DOHH2 (cell line): ENCODE data around the gene KCNN1.
A peak's percentile ranks its signal among the peaks of the same experiment; 100 is the strongest.

Experiments
- H3F3A ChIP-seq: fragments of 200-600 bp; sonication (generic), shearing (Covaris generic); 2 replicates; pipeline ENCODE4 v1.6.0; 2016; ENCODE audit warnings: antibody characterized with exemption, mild to moderate bottlenecking; ENCODE audit not compliant: control insufficient read depth, insufficient read depth
- H3K27ac ChIP-seq: fragments of 200-600 bp; sonication (generic); 2 replicates; pipeline ENCODE4 v1.5.1; 2014; ENCODE audit warnings: low read depth, mild to moderate bottlenecking, low read length, moderate library complexity
- H3K27me3 ChIP-seq: fragments of 200-600 bp; sonication (generic); 2 replicates; pipeline ENCODE4 v1.6.1; 2014; ENCODE audit warnings: mild to moderate bottlenecking, low read length, mixed read lengths; ENCODE audit not compliant: control insufficient read depth
- H3K36me3 ChIP-seq: fragments of 200-600 bp; sonication (generic); 2 replicates; pipeline ENCODE4 v1.6.1; 2014; ENCODE audit warnings: mild to moderate bottlenecking, low read length, moderate library complexity, mixed read lengths; ENCODE audit not compliant: control insufficient read depth
- H3K4me1 ChIP-seq: fragments of 200-600 bp; sonication (generic); 2 replicates; pipeline ENCODE4 v1.6.1; 2014; ENCODE audit warnings: mild to moderate bottlenecking, low read length, mixed read lengths; ENCODE audit not compliant: control insufficient read depth
- H3K4me2 ChIP-seq: fragments of 200-600 bp; sonication (generic); 2 replicates; pipeline ENCODE4 v1.6.0; 2014; ENCODE audit warnings: mild to moderate bottlenecking, low read length, moderate library complexity
- H3K4me3 ChIP-seq: fragments of 200-600 bp; sonication (generic); 2 replicates; pipeline ENCODE4 v1.5.1; 2014; ENCODE audit warnings: mild to moderate bottlenecking, low read length, mixed read lengths
- H3K79me2 ChIP-seq: fragments of 200-600 bp; sonication (generic); 2 replicates; pipeline ENCODE4 v1.6.1; 2014; ENCODE audit warnings: mild to moderate bottlenecking, low read length, mixed read lengths; ENCODE audit not compliant: control insufficient read depth
- H3K9me2 ChIP-seq: fragments of 200-600 bp; sonication (generic); replicated peaks from 2 replicates; pipeline ENCODE4 v1.6.1; 2014; ENCODE audit warnings: mild to moderate bottlenecking, low read length, mixed read lengths; ENCODE audit not compliant: control insufficient read depth
- H3K9me3 ChIP-seq: fragments of 200-600 bp; sonication (generic); 2 replicates; pipeline ENCODE4 v1.6.1; 2014; ENCODE audit warnings: antibody characterized with exemption, low read length, mixed read lengths; ENCODE audit not compliant: control insufficient read depth, insufficient read depth
- H4K20me1 ChIP-seq: fragments of 200-600 bp; sonication (generic); 2 replicates; pipeline ENCODE4 v1.6.0; 2014; ENCODE audit warnings: low read depth, mild to moderate bottlenecking, antibody characterized with exemption, low read length, moderate library complexity; ENCODE audit not compliant: control insufficient read depth, insufficient read depth
- EZH2phosphoT487 ChIP-seq: fragments of 200-600 bp; sonication (generic); IDR thresholded peaks from 2 replicates; pipeline ENCODE4 v1.6.1; 2017; ENCODE audit warnings: borderline replicate concordance, mild to moderate bottlenecking, antibody characterized with exemption, low read length, moderate library complexity, mixed read lengths
- TF ChIP-seq, protein P1 (sequence below): fragments of 200-600 bp; sonication (generic); IDR thresholded peaks from one replicate; pipeline ENCODE4 v1.5.1; 2014; ENCODE audit warnings: antibody characterized with exemption, mild to moderate bottlenecking, low read depth, low read length; ENCODE audit not compliant: poor library complexity, severe bottlenecking

The KCNN1 gene

DNA sequence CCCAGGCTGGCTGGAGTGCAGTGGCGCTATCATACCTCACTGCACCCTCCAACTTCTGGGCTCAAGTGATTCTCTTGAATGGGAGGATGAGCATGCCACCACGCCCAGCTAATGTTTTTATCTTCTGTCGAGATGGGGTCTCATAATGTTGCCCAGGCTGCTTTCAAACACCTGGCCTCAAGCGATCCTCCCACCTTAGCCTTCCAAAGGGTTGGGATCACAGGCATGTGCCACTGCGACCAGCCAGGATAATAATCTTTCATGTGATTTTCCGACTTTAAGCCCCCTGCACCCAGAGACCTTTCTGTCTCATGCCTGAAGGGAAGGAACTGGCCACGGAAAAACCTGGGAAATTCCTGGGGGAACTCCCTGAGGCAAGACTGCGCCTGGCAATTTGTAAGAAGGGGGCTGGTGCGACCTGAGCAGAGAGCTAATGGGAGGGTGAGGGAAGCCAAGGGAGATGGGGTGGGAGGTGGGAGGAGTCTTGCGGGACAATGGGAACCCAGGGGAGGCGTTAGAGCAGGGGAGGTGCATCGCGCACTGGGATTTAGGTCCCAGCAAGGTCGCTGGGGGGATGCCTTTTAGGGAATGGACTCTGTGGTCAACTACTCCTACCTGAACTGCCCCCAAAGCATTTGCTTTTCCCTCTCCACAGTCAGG, 35.2 kb upstream of the KCNN1 start:
- Histone ChIP-seq H3K27me3 (no peaks in the 10 kb centered on the region), H3F3A (no peaks in the 10 kb centered on the region), H3K9me2 (no peaks in the 10 kb centered on the region), H3K4me2 (peak overlapping the region; percentile 96), H3K9me3 (no peaks in the 10 kb centered on the region), H3K4me3 (peak overlapping the region; percentile 81), H3K4me1 (peaks cover 17% of the 10 kb centered on the region), H3K79me2 (peaks cover 24% of the 10 kb centered on the region), H3K36me3 (no peaks in the 10 kb centered on the region; the same call in 1 of the 2 replicates), H4K20me1 (no peaks in the 10 kb centered on the region), H3K27ac (no peak overlapping the region)
- TF ChIP-seq, protein P1, sequence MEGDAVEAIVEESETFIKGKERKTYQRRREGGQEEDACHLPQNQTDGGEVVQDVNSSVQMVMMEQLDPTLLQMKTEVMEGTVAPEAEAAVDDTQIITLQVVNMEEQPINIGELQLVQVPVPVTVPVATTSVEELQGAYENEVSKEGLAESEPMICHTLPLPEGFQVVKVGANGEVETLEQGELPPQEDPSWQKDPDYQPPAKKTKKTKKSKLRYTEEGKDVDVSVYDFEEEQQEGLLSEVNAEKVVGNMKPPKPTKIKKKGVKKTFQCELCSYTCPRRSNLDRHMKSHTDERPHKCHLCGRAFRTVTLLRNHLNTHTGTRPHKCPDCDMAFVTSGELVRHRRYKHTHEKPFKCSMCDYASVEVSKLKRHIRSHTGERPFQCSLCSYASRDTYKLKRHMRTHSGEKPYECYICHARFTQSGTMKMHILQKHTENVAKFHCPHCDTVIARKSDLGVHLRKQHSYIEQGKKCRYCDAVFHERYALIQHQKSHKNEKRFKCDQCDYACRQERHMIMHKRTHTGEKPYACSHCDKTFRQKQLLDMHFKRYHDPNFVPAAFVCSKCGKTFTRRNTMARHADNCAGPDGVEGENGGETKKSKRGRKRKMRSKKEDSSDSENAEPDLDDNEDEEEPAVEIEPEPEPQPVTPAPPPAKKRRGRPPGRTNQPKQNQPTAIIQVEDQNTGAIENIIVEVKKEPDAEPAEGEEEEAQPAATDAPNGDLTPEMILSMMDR: no peak
- TF ChIP-seq EZH2phosphoT487: no peak

DNA sequence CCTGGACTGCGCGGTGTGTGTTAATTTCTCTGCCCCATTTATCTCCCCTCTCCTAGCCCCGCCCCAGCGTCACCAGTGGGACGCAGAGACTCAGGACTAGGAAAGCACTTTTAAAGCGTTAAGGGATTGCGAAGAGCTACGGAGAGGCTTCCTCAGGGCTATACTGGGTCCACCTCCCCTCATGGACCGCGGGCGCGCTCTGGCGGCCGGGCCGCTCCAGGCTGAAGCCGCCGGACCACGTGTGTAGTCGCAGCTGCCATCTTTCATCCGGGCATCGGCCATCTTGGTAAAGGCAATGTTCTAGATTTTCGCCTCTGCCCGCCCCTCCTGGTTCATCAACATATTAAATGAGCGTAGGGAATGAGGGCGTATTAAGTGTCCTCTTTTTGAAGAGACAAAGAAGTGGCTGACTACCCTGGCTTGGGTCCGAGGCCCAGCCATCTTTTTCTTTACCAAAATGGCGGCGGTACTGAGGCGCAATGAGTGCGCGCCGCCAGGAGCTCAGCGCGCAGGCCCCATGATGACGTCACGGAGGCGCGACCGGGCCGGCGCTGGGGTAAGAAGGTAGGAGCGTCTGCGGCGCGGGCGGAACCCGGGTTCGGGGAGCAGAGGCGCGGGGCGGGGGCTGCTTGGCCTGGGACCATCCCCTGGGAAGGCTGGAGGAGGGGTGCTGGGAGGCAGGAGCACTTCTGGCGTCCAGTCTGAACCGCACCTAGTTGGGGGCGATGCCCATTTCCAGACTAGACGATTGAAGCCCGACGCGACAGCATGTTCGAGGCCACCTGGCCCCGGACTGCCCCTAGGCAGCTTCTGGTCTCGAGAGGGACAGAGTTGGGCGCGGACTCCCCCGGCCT, 34.2 kb upstream of the KCNN1 start, which contains the start of gene CCDC124:
Gene CCDC124, plus strand, starts transcription at position 531 of the 854 bp plus-strand sequence. CDS start 3,406 bp downstream, outside the sequence.
- peak within 1 kb of the TSS; percentile 96 for H3K4me2 ChIP-seq

DNA sequence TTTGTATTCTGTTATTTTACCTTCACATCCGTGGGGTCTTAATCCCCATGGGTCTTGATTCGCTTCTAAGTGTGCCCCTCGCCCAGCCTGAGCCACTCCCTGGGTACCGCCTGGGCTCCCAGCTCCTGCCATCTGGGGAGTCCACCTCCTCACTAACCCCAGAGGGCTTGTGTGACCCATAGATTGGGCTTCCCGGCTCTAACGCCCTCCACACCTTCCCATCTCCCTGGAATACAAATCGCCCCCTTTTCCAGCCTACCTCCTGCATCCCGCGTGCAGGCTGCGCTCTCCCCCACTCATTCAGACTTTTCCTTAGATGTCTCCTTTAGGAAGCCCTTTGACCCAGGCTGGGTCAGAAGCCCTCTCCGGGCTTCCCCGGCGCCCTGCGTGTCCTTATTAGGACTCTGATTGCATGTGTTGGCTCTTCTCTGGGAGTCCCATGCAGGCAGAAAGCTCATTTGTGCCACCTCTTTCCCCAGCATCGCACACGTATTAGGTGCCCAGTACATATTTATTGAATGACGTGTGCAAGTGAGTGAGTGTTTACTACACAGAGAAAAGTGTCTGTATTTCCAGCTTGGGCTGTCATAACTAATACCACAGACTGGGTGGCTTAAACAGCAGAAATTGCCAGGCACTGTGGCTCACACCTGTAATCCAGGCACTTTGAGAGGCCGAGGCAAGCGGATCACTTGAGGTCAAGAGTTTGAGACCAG, 33.3 kb upstream of the KCNN1 start:
- H3K4me1 ChIP-seq: peaks cover 19% of the 10 kb centered on the region
- H3K36me3 ChIP-seq: peaks cover 9% of the 10 kb centered on the region
- H3K79me2 ChIP-seq: peaks cover 26% of the 10 kb centered on the region
- H4K20me1 ChIP-seq: no peaks in the 10 kb centered on the region
- H3K4me2 ChIP-seq: peak overlapping the region; percentile 96
- TF ChIP-seq, protein P1: no peak
- no peak for TF ChIP-seq EZH2phosphoT487
- no peaks in the 10 kb centered on the region for H3F3A ChIP-seq
- no peaks in the 10 kb centered on the region for H3K9me3 ChIP-seq
- peak overlapping the region; percentile 81 for H3K4me3 ChIP-seq
- H3K27ac ChIP-seq: no peak overlapping the region
- no peaks in the 10 kb centered on the region for H3K9me2 ChIP-seq
- no peaks in the 10 kb centered on the region for H3K27me3 ChIP-seq

More for the DNA sequence above, 34.2 kb upstream of the KCNN1 start, which contains the start of gene CCDC124:
- Histone ChIP-seq H3K4me3 (peak within 1 kb of the TSS; percentile 81), H3K9me3 (no peaks in the 10 kb centered on the region), H3K36me3 (peaks cover 2% of the 10 kb centered on the region; the same call in 1 of the 2 replicates), H3K9me2 (no peaks in the 10 kb centered on the region), H3F3A (no peaks in the 10 kb centered on the region), H4K20me1 (no peaks in the 10 kb centered on the region), H3K79me2 (peaks cover 24% of the 10 kb centered on the region), H3K4me1 (peaks cover 17% of the 10 kb centered on the region), H3K27ac (peak within 1 kb of the TSS; percentile 63), H3K27me3 (no peaks in the 10 kb centered on the region)
- TF ChIP-seq, protein P1: peak; percentile 92
- no peak for TF ChIP-seq EZH2phosphoT487
